ENCODE results near the gene ECEL1.

ECEL1 gene

GRCh38 chr2:232491139-232491780 lies 3.6 kb upstream of the ECEL1 start:
- Histone ChIP-seq H3K36me3 (ENCODE audit: insufficient read depth, insufficient read length, low read length) (no peaks in the 10 kb centered on the region), H3K27me3 (ENCODE audit: insufficient read depth, insufficient read length) (peaks cover 34% of the 10 kb centered on the region), H3K4me3 (ENCODE audit: insufficient read length, low read depth) (no peak overlapping the region), H3K9ac (ENCODE audit: insufficient read length, low read depth) (no peak overlapping the region), H3K4me1 (ENCODE audit: insufficient read depth, insufficient read length) (peaks cover 39% of the 10 kb centered on the region), H3K9me3 (ENCODE audit: insufficient read depth, low read length) (no peaks in the 10 kb centered on the region)
- no peak for DNase-seq (ENCODE audit: low read depth, low spot score)
- no peak for TF ChIP-seq SUZ12 (IDR thresholded peaks at IDR 0.05; ENCODE audit: extremely low read depth, insufficient read depth, insufficient read length)
- no peak for TF ChIP-seq ZNF274 (IDR thresholded peaks at IDR 0.05; ENCODE audit: low read depth, low read length)
- TF ChIP-seq YY1 (IDR thresholded peaks at IDR 0.05; ENCODE audit: insufficient read depth, insufficient read length), result no peak

GRCh38 chr2:232490221-232491138 lies 2.8 kb upstream of the ECEL1 start:
- Histone ChIP-seq H3K9ac (ENCODE audit: insufficient read length, low read depth) (no peak overlapping the region), H3K4me1 (ENCODE audit: insufficient read depth, insufficient read length) (peaks cover 40% of the 10 kb centered on the region), H3K36me3 (ENCODE audit: insufficient read depth, insufficient read length, low read length) (no peaks in the 10 kb centered on the region), H3K27me3 (ENCODE audit: insufficient read depth, insufficient read length) (peaks cover 42% of the 10 kb centered on the region), H3K9me3 (ENCODE audit: insufficient read depth, low read length) (no peaks in the 10 kb centered on the region), H3K4me3 (ENCODE audit: insufficient read length, low read depth) (no peak overlapping the region)
- TF ChIP-seq ZNF274 (IDR thresholded peaks at IDR 0.05; ENCODE audit: low read depth, low read length) (no peak), YY1 (IDR thresholded peaks at IDR 0.05; ENCODE audit: insufficient read depth, insufficient read length) (no peak), SUZ12 (IDR thresholded peaks at IDR 0.05; ENCODE audit: extremely low read depth, insufficient read depth, insufficient read length) (no peak)
- no peak for DNase-seq (ENCODE audit: low read depth, low spot score)

GRCh38 chr2:232489516-232490220 lies 2.0 kb upstream of the ECEL1 start:
- Histone ChIP-seq H3K27me3 (ENCODE audit: insufficient read depth, insufficient read length) (peaks cover 50% of the 10 kb centered on the region), H3K36me3 (ENCODE audit: insufficient read depth, insufficient read length, low read length) (no peaks in the 10 kb centered on the region), H3K9ac (ENCODE audit: insufficient read length, low read depth) (no peak overlapping the region), H3K4me3 (ENCODE audit: insufficient read length, low read depth) (no peak overlapping the region), H3K4me1 (ENCODE audit: insufficient read depth, insufficient read length) (peaks cover 43% of the 10 kb centered on the region), H3K9me3 (ENCODE audit: insufficient read depth, low read length) (no peaks in the 10 kb centered on the region)
- no peak for DNase-seq (ENCODE audit: low read depth, low spot score)
- TF ChIP-seq SUZ12 (IDR thresholded peaks at IDR 0.05; ENCODE audit: extremely low read depth, insufficient read depth, insufficient read length), result no peak
- TF ChIP-seq YY1 (IDR thresholded peaks at IDR 0.05; ENCODE audit: insufficient read depth, insufficient read length), result no peak
- no peak for TF ChIP-seq ZNF274 (IDR thresholded peaks at IDR 0.05; ENCODE audit: low read depth, low read length)

- peaks cover 59% of the 10 kb centered on the region for H3K27me3 ChIP-seq (ENCODE audit: insufficient read depth, insufficient read length)
- no peaks in the 10 kb centered on the region for H3K9me3 ChIP-seq (ENCODE audit: insufficient read depth, low read length)
- TF ChIP-seq ZNF274 (IDR thresholded peaks at IDR 0.05; ENCODE audit: low read depth, low read length) (no peak), SUZ12 (IDR thresholded peaks at IDR 0.05; ENCODE audit: extremely low read depth, insufficient read depth, insufficient read length) (no peak), YY1 (IDR thresholded peaks at IDR 0.05; ENCODE audit: insufficient read depth, insufficient read length) (no peak)
- peaks cover 41% of the 10 kb centered on the region for H3K4me1 ChIP-seq (ENCODE audit: insufficient read depth, insufficient read length)
- H3K36me3 ChIP-seq (ENCODE audit: insufficient read depth, insufficient read length, low read length), result no peaks in the 10 kb centered on the region
- no peak overlapping the region for H3K4me3 ChIP-seq (ENCODE audit: insufficient read length, low read depth)
- H3K9ac ChIP-seq (ENCODE audit: insufficient read length, low read depth), result peak overlapping the region; percentile 39
- DNase-seq (ENCODE audit: low read depth, low spot score), result no peak
Measured at GRCh38 chr2:232488721-232489300, 1.2 kb upstream of the ECEL1 start.

- no peak for DNase-seq (ENCODE audit: low read depth, low spot score)
- Histone ChIP-seq H3K4me1 (ENCODE audit: insufficient read depth, insufficient read length) (peaks cover 38% of the 10 kb centered on the region), H3K4me3 (ENCODE audit: insufficient read length, low read depth) (peak overlapping the region; percentile 17), H3K36me3 (ENCODE audit: insufficient read depth, insufficient read length, low read length) (no peaks in the 10 kb centered on the region), H3K27me3 (ENCODE audit: insufficient read depth, insufficient read length) (peaks cover 65% of the 10 kb centered on the region), H3K9ac (ENCODE audit: insufficient read length, low read depth) (peak overlapping the region; percentile 50), H3K9me3 (ENCODE audit: insufficient read depth, low read length) (no peaks in the 10 kb centered on the region)
- TF ChIP-seq YY1 (IDR thresholded peaks at IDR 0.05; ENCODE audit: insufficient read depth, insufficient read length), result no peak
- TF ChIP-seq SUZ12 (IDR thresholded peaks at IDR 0.05; ENCODE audit: extremely low read depth, insufficient read depth, insufficient read length), result no peak
- TF ChIP-seq ZNF274 (IDR thresholded peaks at IDR 0.05; ENCODE audit: low read depth, low read length), result no peak
Measured at GRCh38 chr2:232488097-232488711, 570 bp upstream of the ECEL1 start.

- no peaks in the 10 kb centered on the region for H3K36me3 ChIP-seq (ENCODE audit: insufficient read depth, insufficient read length, low read length)
- peaks cover 33% of the 10 kb centered on the region for H3K4me1 ChIP-seq (ENCODE audit: insufficient read depth, insufficient read length)
- H3K4me3 ChIP-seq (ENCODE audit: insufficient read length, low read depth), result peak overlapping the region; percentile 45
- peak overlapping the region; percentile 64 for H3K9ac ChIP-seq (ENCODE audit: insufficient read length, low read depth)
- no peak for DNase-seq (ENCODE audit: low read depth, low spot score)
- no peak for TF ChIP-seq ZNF274 (IDR thresholded peaks at IDR 0.05; ENCODE audit: low read depth, low read length)
- no peak for TF ChIP-seq SUZ12 (IDR thresholded peaks at IDR 0.05; ENCODE audit: extremely low read depth, insufficient read depth, insufficient read length)
- TF ChIP-seq YY1 (IDR thresholded peaks at IDR 0.05; ENCODE audit: insufficient read depth, insufficient read length), result no peak
- peaks cover 76% of the 10 kb centered on the region for H3K27me3 ChIP-seq (ENCODE audit: insufficient read depth, insufficient read length)
- no peaks in the 10 kb centered on the region for H3K9me3 ChIP-seq (ENCODE audit: insufficient read depth, low read length)
Measured at GRCh38 chr2:232486558-232487384, 863 bp downstream of the ECEL1 start.

Measured in NT2/D1 (cell line).